Measurements from ENCODE around the gene RNF208.

RNF208 gene

GRCh38 chr9:137213160-137214060 is 8.6 kb downstream of the RNF208 start:
- DNase-seq (ENCODE audit: low read depth) = no peak

- no peak for DNase-seq (ENCODE audit: low read depth)
Observed at GRCh38 chr9:137212520-137212919, 9.5 kb downstream of the RNF208 start.

- no peak for DNase-seq (ENCODE audit: low read depth)
Observed at GRCh38 chr9:137211532-137211931, 10.5 kb downstream of the RNF208 start.

- no peak for DNase-seq (ENCODE audit: low read depth)
Observed at GRCh38 chr9:137206602-137207001, 15.4 kb downstream of the RNF208 start.

GRCh38 chr9:137205126-137206069 is 16.6 kb downstream of the RNF208 start, which contains the start of the genes NDOR1 and TMEM203:
Gene NDOR1 (plus strand): TSS chr9:137205700. CDS start chr9:137205778, 78 bp downstream.
Gene TMEM203 (minus strand): TSS chr9:137205648. CDS start chr9:137205414, 234 bp downstream.
- DNase-seq (ENCODE audit: low read depth) = peak; percentile 89

- no peak for DNase-seq (ENCODE audit: low read depth)
Observed at GRCh38 chr9:137204731-137205125, 17.3 kb downstream of the RNF208 start.

GRCh38 chr9:137202966-137203365 is 19.1 kb downstream of the RNF208 start:
- no peak for DNase-seq (ENCODE audit: low read depth)

- no peak for DNase-seq (ENCODE audit: low read depth)
Observed at GRCh38 chr9:137201205-137201868, 20.7 kb downstream of the RNF208 start.

GRCh38 chr9:137200311-137201204 is 21.5 kb downstream of the RNF208 start, which contains the start of gene TPRN:
Gene TPRN (minus strand): TSS chr9:137200741. CDS start chr9:137200711, 30 bp downstream.
- peak; percentile 97 for DNase-seq (ENCODE audit: low read depth)

- DNase-seq (ENCODE audit: low read depth) = no peak
Observed at GRCh38 chr9:137199411-137200121, 22.5 kb downstream of the RNF208 start.

GRCh38 chr9:137198902-137199283 is 23.1 kb downstream of the RNF208 start:
- DNase-seq (ENCODE audit: low read depth) = no peak

- DNase-seq (ENCODE audit: low read depth) = no peak
Observed at GRCh38 chr9:137198051-137198901, 23.8 kb downstream of the RNF208 start.

GRCh38 chr9:137195525-137196220 is 26.4 kb downstream of the RNF208 start:
- DNase-seq (ENCODE audit: low read depth) = no peak

- no peak for DNase-seq (ENCODE audit: low read depth)
Observed at GRCh38 chr9:137194909-137195308, 27.1 kb downstream of the RNF208 start.

- no peak for DNase-seq (ENCODE audit: low read depth)
Observed at GRCh38 chr9:137194388-137194787, 27.7 kb downstream of the RNF208 start.

- DNase-seq (ENCODE audit: low read depth) = no peak
Observed at GRCh38 chr9:137193771-137194170, 28.3 kb downstream of the RNF208 start.

GRCh38 chr9:137192859-137193258 is 29.2 kb downstream of the RNF208 start:
- no peak for DNase-seq (ENCODE audit: low read depth)

- DNase-seq (ENCODE audit: low read depth) = no peak
Observed at GRCh38 chr9:137192448-137192780, 29.6 kb downstream of the RNF208 start.

Data from stimulated activated CD8-positive, alpha-beta memory T cell treated with anti-CD3 and anti-CD28 coated beads, Interleukin-15, amount 100 ng/mL, for 1 hour (primary cell).